ACHN (cell line): ENCODE results near the gene HBM.
A peak's percentile ranks its signal among the peaks of the same experiment; 100 is the strongest.
"Not testable (repeated sequence)": the region's sequence is repeated elsewhere in the genome, so short reads cannot be mapped to it uniquely, and the experiment has no call there.

ENCODE experiments used
- DNase-seq: peaks from one replicate; pipeline ENCODE4 v3.0.0-alpha.2; 2015
- in situ Hi-C: cut with HindIII; loops from 2 replicates; pipeline ENCODE4 v1.10.0; 2017; ENCODE audit warnings: low sequenced_read_pairs, low pct_ligation_motif_present, low pct_unique_long_range_greater_than_20kb

The HBM gene

DNA sequence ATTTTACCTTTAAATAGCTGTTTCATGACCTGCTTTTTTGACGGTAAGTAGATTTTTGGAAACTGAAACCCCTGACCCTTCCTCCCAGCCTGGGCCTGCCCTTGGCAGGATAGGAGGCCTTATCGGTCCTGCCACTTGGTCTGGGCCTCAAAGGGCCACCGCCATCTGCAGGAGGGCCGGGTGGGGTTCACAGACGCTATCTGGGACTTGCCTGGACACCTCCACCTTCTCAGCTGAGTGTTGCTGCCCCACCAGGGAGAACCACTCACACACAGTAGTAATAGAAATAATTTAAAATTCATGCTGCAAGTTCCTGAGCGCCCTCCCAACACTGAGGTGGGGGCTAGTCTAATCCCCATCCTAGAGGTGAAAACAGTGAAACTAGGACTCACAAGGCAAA lies 22.7 kb upstream of the HBM start:
- in situ Hi-C loops, result no loop called here
- no peak for DNase-seq

DNA sequence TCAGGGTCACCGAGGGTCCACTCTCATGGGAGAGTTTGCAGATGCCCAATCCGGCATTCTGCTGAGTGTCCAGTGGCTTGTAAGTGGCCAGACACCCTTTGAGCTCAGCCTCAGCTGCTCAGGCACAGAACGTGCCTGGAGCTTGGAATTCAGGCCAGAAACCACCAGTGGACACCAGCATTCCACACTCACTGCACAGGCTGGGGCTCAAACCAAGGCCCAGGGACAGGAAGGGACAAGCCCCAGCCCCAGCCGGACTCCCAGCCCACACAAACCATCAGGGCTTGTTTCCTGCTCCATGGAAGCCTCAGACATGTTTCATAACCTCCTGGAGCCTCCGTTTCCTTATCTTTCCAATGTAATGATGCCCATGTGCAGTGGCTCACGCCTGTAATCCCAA lies 22.3 kb upstream of the HBM start:
- in situ Hi-C loops, result no loop called here
- no peak for DNase-seq

DNA sequence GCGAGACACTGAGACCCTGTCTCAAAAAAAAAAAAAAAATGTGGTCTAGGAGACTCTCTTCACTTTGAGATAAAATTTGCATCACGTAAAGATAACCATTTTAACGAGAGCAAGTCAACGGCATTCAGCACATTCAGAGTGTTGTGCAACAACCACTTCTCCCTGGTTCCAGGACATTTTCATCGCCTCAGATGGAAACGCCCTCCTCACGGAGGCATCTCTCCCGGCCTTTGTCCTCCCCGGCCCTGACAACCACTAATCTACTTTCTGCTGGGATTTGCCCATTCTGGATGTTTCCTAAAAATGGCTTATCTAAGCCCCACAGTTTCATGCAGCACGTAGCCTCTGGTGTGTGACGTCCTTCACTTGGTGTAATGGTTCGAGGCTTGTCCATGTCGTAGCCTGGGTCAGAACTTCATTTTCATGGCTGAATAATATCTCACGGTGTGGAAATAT lies 21.0 kb upstream of the HBM start:
- in situ Hi-C loops, result no loop called here
- DNase-seq, result no peak

DNA sequence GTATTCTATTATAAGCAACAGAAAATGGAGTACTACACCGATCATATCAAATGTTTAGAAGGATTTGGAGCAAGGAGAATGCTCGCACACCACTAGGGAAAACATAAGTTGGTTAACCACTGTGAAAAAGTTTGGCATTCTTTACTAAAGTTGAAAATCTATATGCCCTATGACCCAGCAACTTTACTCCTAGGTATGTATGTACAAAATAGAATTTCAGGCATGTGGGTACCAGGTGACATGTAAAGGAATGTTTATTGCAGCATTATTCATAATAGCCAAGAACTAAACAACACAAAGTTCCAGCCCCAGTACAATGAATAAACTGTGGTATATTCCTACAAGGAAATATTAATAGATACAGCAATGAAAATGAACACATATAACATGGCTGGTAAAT lies 19.1 kb upstream of the HBM start:
- in situ Hi-C loops, result no loop called here

DNA sequence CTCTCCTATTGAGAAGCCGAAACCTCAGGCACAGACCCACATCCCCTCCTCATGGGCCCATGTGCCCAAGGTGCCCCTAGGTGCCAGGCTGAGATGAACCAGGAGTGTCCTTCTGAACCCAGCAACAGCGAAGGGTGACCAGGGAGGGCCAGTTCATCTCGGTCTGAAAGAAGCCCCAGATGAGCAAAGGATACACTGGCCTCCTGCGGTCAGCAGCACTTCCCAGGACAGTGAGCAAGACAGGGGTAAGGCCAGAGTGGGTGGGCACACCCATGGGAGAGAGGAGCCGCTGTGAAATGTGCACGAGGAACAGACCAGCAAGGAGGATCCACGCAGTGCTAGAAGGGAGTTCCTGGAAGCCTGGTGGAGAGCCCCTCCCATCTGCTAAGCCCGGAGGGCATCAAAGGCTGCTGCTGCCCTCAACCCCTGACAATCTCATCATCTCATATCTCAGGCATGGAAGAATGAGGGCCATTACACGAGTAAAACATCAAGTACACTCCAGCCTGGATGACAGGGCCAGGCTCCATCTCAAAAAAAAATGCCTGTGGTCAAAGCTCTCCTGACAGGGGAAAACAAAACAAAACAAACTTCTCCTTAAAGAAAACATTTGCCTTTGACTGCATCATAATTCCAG lies 16.6 kb upstream of the HBM start:
- no peak for DNase-seq
- in situ Hi-C loops, result no loop called here

More for the DNA sequence above, 19.1 kb upstream of the HBM start:
- no peak for DNase-seq

DNA sequence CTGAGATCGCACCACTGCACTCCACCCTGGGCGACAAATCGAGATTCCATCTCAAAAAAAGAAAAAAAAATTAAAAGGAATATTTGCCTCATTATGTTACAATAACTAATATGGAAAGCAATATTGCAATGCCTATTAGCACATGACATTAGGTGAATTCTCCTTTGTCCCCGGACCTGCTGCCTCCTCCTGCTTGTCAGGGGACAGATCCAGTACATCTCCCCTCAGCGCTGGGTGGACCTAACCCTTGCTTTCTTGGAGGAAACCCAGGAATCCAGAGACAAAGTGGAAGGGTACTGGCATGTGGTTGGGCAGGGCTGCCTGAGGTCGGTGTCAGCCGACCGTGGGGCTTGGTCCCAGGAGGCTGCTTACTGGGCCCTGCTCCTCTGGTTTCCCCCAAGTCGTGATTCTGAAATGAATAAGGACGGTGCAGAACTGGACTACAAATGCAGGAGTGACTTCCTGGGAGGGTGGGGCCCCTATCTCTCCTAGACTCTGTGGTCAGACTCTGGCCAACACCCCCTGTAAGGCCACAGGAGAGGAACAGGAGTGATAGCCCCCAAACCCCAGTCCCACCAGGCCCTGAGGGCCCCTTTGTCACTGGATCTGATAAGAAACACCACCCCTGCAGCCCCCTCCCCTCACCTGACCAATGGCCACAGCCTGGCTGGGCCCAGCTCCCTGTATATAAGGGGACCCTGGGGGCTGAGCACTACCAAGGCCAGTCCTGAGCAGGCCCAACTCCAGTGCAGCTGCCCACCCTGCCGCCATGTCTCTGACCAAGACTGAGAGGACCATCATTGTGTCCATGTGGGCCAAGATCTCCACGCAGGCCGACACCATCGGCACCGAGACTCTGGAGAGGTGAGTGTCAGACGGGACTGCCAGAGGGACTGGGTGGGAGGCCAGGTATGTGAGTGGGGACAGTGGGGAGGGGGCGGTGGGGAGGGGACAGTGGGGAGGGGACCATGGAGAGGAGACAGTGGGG lies 13.3 kb upstream of the HBM start, which contains the start of gene HBZ:
HBZ (plus strand) TSS at position 504 of the 988 bp plus-strand sequence; CDS start at position 770, 266 bp downstream.
- in situ Hi-C loops, result no loop called here
- no peak for DNase-seq

DNA sequence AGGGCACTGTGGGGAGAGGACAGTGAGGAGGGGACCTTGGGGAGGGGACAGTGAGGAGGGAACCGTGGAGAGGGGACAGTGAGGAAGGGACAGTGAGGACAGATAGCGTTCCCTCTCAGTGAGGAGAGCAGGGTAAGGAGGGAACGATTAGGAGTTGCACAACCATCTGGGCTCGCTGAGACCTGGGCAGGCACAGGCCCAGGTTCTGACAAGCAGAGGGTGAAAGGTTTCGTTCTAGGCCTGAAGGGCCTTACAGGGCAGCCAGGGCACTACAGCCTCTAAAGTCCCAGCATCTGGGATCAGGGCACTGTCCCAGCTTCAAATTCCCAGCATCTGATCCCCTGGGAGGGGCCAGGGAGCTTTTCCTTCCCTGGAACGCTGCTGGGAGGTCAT lies 12.7 kb upstream of the HBM start:
- in situ Hi-C loops, DNase-seq: not testable (repeated sequence)

DNA sequence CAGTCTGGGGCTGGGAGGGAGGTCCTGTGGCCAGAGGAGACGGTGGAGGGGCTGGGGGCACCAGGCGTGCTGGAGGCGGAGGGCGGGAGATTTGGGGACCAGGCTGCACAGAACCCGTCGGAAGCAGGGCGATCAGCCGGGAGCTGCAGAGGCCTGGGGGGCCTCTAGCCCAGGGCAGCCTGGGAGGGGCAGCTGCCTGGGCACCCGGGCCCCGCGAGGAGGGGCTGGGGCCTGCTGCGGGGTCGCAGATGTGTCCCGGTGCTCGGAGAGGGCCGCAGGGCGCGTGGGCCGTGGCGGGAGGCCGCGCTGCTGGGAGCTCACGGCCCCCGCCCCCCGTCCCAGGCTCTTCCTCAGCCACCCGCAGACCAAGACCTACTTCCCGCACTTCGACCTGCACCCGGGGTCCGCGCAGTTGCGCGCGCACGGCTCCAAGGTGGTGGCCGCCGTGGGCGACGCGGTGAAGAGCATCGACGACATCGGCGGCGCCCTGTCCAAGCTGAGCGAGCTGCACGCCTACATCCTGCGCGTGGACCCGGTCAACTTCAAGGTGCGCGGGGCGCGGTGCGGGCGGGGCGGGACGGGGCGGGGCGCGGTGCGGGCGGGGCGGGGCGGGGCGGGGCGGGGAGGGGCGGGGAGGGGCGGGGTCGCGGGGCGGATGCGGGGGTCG lies 12.1 kb upstream of the HBM start:
- DNase-seq, in situ Hi-C loops: not testable (repeated sequence)

DNA sequence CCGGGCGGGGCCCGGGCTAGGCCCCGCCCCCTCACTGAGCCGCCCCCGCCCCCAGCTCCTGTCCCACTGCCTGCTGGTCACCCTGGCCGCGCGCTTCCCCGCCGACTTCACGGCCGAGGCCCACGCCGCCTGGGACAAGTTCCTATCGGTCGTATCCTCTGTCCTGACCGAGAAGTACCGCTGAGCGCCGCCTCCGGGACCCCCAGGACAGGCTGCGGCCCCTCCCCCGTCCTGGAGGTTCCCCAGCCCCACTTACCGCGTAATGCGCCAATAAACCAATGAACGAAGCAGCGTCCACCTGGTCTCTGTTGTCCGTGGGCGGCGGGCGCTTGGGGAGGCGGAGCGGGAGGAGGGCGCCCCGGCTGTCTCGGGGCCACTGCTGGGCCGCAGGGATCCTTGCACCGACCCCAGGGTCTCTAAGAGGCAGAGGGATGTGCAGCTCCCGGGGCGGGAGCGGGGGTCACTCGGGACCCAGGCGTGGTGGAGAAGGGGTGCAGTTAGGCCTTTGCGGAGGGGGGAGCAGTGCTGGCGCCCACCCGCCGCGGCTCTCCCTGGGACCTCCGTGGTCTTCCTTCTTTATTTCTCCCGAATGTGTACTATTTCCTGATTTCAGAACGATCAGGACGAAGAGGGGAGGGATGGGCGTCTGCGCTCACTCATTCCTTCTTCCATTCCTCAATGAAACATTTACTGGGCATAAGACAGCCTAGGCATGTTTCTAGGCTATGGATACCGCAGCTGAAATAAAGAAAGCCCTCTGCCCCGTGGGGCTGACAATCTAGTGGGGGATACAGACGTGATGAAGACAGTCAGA lies 11.4 kb upstream of the HBM start:
- in situ Hi-C loops, result no loop called here
- DNase-seq, result peak; percentile 52

DNA sequence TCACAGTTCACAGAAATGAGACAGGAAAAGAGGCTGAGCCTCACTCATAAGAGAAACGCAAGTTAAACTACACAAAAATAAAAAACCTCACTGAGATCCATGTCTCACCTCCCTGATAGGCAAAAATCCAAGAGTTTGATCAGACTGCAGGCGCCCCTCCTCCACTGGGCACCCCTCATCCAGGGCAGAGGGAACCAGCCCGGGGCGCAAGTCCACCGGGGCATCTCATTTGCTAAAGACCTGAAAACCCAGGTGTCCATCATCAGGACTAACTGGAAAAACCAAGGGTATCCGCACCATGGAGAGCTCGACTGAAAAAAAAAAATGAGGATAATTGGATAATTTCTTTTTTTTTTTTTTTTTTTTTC lies 10.8 kb upstream of the HBM start:
- in situ Hi-C loops, result no loop called here
- DNase-seq, result no peak

DNA sequence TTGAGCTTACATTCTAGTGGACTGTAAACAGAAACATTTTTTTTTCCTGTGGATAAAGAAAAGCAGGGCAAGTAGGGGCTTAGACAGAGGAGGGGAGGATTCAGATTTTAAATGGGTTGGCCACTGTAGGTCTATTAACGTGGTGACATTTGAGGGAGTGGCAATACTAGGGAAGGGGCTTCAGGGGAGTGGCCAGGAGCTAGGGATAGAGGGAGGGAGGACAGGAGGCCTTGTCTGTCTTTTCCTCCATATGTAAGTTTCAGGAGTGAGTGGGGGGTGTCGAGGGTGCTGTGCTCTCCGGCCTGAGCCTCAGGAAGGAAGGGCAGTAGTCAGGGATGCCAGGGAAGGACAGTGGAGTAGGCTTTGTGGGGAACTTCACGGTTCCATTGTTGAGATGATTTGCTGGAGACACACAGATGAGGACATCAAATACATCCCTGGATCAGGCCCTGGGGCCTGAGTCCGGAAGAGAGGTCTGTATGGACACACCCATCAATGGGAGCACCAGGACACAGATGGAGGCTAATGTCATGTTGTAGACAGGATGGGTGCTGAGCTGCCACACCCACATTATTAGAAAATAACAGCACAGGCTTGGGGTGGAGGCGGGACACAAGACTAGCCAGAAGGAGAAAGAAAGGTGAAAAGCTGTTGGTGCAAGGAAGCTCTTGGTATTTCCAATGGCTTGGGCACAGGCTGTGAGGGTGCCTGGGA lies 6.5 kb upstream of the HBM start:
- in situ Hi-C loops, result no loop called here

DNA sequence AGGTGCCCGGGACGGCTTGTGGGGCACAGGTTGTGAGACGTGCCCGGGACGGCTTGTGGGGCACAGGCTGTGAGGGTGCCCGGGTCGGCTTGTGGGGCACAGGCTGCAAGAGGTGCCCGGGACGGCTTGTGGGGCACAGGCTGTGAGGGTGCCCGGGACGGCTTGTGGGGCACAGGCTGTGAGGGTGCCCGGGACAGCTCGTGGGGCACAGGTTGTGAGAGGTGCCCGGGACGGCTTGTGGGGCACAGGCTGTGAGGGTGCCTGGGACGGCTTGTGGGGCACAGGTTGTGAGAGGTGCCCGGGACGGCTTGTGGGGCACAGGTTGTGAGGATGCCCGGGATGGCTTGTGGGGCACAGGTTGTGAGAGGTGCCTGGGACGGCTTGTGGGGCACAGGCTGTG lies 5.5 kb upstream of the HBM start:
- in situ Hi-C loops, result not testable (repeated sequence)

More for the DNA sequence above, 6.5 kb upstream of the HBM start:
- DNase-seq, result no peak

DNA sequence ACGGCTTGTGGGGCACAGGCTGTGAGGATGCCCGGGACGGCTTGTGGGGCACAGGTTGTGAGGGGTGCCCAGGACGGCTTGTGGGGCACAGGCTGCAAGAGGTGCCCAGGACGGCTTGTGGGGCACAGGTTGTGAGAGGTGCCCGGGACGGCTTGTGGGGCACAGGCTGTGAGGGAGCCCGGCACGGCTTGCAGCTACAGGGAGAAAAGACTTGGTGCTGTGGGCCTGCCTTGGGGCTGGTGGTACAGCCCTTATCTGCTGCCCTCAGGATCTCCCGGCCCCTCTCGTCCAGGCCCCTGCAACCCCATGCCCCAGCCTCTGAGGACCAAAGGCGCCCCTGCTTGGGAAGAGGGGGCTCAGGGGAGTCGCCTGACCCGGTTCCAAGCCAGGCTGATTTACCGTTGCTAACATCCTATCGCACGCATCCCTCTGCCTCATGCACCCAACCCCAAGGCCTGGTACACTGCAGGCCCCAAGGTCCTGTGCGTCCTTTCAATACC lies 5.0 kb upstream of the HBM start:
- in situ Hi-C loops, result no loop called here

More for the DNA sequence above, 5.5 kb upstream of the HBM start:
- not testable (repeated sequence) for DNase-seq

DNA sequence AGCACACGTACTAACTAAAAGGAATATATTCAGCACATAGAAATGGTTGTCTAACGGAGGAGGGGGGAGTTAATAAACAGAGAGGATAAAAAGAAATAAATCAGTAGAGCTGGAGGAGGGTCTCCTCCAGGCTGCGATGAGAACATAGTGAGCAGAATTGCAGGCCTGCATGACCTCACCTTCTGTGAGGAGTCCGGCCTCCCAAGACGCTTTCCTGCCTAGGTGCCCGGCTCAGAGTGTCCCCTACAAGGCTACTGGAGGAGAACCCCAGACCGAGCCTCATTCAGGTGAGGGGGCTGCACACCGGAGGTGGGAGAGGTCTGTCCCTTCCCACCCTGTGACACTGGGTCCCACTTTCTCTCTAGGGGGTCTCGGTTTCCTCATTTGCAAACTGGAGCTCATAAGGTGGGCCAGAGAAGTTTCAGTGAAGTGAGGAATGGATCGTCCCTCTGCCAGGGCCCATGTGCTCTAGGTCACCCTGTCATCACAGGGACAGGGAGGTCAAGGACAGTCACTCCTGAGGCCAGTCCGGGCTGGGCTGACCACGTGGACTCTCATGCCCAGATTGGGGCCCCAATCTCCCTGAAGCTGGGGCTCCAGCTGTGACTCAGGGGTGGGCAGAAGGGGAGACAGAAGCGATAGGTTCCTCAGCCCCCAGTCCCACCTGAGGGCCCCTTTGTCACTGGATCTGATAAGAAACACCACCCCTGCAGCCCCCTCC lies 3.3 kb upstream of the HBM start:
- in situ Hi-C loops, result no loop called here
- DNase-seq, result no peak

More for the DNA sequence above, 5.0 kb upstream of the HBM start:
- DNase-seq, result no peak

DNA sequence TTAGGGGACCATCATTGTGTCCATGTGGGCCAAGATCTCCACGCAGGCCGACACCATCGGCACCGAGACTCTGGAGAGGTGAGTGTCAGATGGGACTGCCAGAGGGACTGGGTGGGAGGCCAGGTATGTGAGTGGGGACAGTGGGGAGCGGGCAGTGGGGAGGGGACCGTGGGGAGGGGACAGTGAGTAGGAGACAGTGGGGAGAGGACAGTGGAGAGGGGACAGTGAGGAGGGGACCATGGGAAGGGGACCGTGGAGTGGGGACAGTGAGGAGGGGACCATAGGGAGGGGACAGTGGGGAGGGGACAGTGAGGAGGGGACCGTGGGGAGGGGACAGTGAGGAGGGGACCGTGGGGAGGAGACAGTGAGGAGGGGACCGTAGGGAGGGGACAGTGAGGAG lies 2.6 kb upstream of the HBM start:
- DNase-seq, in situ Hi-C loops: not testable (repeated sequence)

DNA sequence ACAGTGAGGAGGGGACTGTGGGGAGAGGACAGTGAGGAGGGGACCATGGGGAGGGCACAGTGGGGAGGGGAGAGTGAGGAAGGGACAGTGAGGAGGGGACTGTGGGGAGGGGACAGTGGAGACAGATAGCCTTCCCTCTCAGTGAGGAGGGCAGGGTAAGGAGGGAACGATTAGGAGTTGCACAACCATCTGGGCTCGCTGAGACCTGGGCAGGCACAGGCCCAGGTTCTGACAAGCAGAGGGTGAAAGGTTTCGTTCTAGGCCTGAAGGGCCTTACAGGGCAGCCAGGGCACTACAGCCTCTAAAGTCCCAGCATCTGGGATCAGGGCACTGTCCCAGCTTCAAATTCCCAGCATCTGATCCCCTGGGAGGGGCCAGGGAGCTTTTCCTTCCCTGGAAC lies 2.1 kb upstream of the HBM start:
- DNase-seq, in situ Hi-C loops: not testable (repeated sequence)
